GM18505 (cell line): ENCODE data around the gene C12orf43.

ENCODE experiments used
- ATAC-seq: cut with Tn5 transposase; IDR thresholded peaks from one replicate; pipeline ENCODE4 v1.9.1; 2021; ENCODE audit not compliant: unreplicated experiment
- POLR2A ChIP-seq: IDR thresholded peaks from 4 replicates; pipeline ENCODE4 v1.6.1; 2011; ENCODE audit warnings: borderline replicate concordance; ENCODE audit not compliant: insufficient read depth, insufficient read length; ENCODE audit errors: extremely low read depth

C12orf43 gene

GRCh38 chr12:120998435-120998834, 17.9 kb downstream of the C12orf43 start:
- no peak for TF ChIP-seq POLR2A
- ATAC-seq, result no peak

- ATAC-seq, result no peak
- no peak for TF ChIP-seq POLR2A
Observed at GRCh38 chr12:120997448-120997847, 18.8 kb downstream of the C12orf43 start.

GRCh38 chr12:120996133-120996746, 20.0 kb downstream of the C12orf43 start:
- no peak for TF ChIP-seq POLR2A
- no peak for ATAC-seq

GRCh38 chr12:120994589-120995337, 21.5 kb downstream of the C12orf43 start:
- ATAC-seq, result no peak
- no peak for TF ChIP-seq POLR2A

- no peak for TF ChIP-seq POLR2A
- no peak for ATAC-seq
Observed at GRCh38 chr12:120994059-120994458, 22.2 kb downstream of the C12orf43 start.

- ATAC-seq, result no peak
- TF ChIP-seq POLR2A, result no peak
Observed at GRCh38 chr12:120993496-120993895, 22.8 kb downstream of the C12orf43 start.

GRCh38 chr12:120992989-120993388, 23.3 kb downstream of the C12orf43 start:
- ATAC-seq, result no peak
- TF ChIP-seq POLR2A, result no peak

- TF ChIP-seq POLR2A, result no peak
- no peak for ATAC-seq
Observed at GRCh38 chr12:120991965-120992364, 24.3 kb downstream of the C12orf43 start.

GRCh38 chr12:120990487-120991055, 25.7 kb downstream of the C12orf43 start:
- no peak for TF ChIP-seq POLR2A
- ATAC-seq, result no peak

GRCh38 chr12:120989687-120990086, 26.6 kb downstream of the C12orf43 start:
- TF ChIP-seq POLR2A, result no peak
- ATAC-seq, result no peak

- no peak for ATAC-seq
- TF ChIP-seq POLR2A, result no peak
Observed at GRCh38 chr12:120988658-120989057, 27.6 kb downstream of the C12orf43 start.

GRCh38 chr12:120988234-120988633, 28.1 kb downstream of the C12orf43 start:
- ATAC-seq, result no peak
- no peak for TF ChIP-seq POLR2A

- TF ChIP-seq POLR2A, result no peak
- ATAC-seq, result no peak
Observed at GRCh38 chr12:120984351-120984898, 31.9 kb downstream of the C12orf43 start.

- TF ChIP-seq POLR2A, result no peak
- ATAC-seq, result no peak
Observed at GRCh38 chr12:120983759-120984158, 32.5 kb downstream of the C12orf43 start.
